GM19043 (cell line): ENCODE measurements around the gene SREK1IP1.
"Not testable (repeated sequence)": the region's sequence is repeated elsewhere in the genome, so short reads cannot be mapped to it uniquely, and the experiment has no call there.

Experiments
- ATAC-seq: cut with Tn5 transposase; IDR thresholded peaks from one replicate; pipeline ENCODE4 v1.9.1; 2021; ENCODE audit warnings: low read depth; ENCODE audit not compliant: unreplicated experiment

The SREK1IP1 gene

GRCh38 chr5:64765804-64766504 lies 2.5 kb downstream of the SREK1IP1 start:
- no peak for ATAC-seq

GRCh38 chr5:64763948-64764503 lies 4.5 kb downstream of the SREK1IP1 start:
- no peak for ATAC-seq

GRCh38 chr5:64759960-64760660 lies 8.4 kb downstream of the SREK1IP1 start:
- no peak for ATAC-seq

GRCh38 chr5:64758901-64759300 lies 9.6 kb downstream of the SREK1IP1 start:
- ATAC-seq, result no peak

- no peak for ATAC-seq
Measured at GRCh38 chr5:64754066-64754465, 14.4 kb downstream of the SREK1IP1 start.

- ATAC-seq, result no peak
Measured at GRCh38 chr5:64749385-64749784, 19.1 kb downstream of the SREK1IP1 start.

- no peak for ATAC-seq
Measured at GRCh38 chr5:64746446-64746845, 22.0 kb downstream of the SREK1IP1 start.

GRCh38 chr5:64744914-64745313 lies 23.6 kb downstream of the SREK1IP1 start:
- no peak for ATAC-seq

GRCh38 chr5:64742821-64743220 lies 25.7 kb downstream of the SREK1IP1 start:
- no peak for ATAC-seq

- no peak for ATAC-seq
Measured at GRCh38 chr5:64742411-64742810, 26.1 kb downstream of the SREK1IP1 start.

GRCh38 chr5:64727150-64727549 lies 41.3 kb downstream of the SREK1IP1 start:
- ATAC-seq, result no peak

- no peak for ATAC-seq
Measured at GRCh38 chr5:64722588-64722987, 45.9 kb downstream of the SREK1IP1 start.

- not testable (repeated sequence) for ATAC-seq
Measured at GRCh38 chr5:64714495-64714894, 54.0 kb downstream of the SREK1IP1 start.

- ATAC-seq, result no peak
Measured at GRCh38 chr5:64707191-64707590, 61.3 kb downstream of the SREK1IP1 start.

- not testable (repeated sequence) for ATAC-seq
Measured at GRCh38 chr5:64706074-64706473, 62.4 kb downstream of the SREK1IP1 start.

- no peak for ATAC-seq
Measured at GRCh38 chr5:64700765-64701164, 67.7 kb downstream of the SREK1IP1 start.

- ATAC-seq, result not testable (repeated sequence)
Measured at GRCh38 chr5:64696414-64696813, 72.1 kb downstream of the SREK1IP1 start.

GRCh38 chr5:64693636-64694035 lies 74.9 kb downstream of the SREK1IP1 start:
- no peak for ATAC-seq

GRCh38 chr5:64691291-64691690 lies 77.2 kb downstream of the SREK1IP1 start:
- ATAC-seq, result no peak

GRCh38 chr5:64690417-64691151 lies 77.9 kb downstream of the SREK1IP1 start, which contains the start of gene SHISAL2B:
SHISAL2B (plus strand) TSS chr5:64690503; CDS start chr5:64690624, 121 bp downstream.
- no peak for ATAC-seq

GRCh38 chr5:64690104-64690416 lies 78.4 kb downstream of the SREK1IP1 start:
- no peak for ATAC-seq
